ENCODE data around the gene DNAH2. TPM values are rescaled to one million over a fixed set of nuclear protein-coding genes. Genes with fewer than 3 reads are reported as not detected.

The DNAH2 gene
- total RNA-seq, 1 donor: under 0.01 TPM

GRCh38 chr17:7737601-7738000, 20.1 kb downstream of the DNAH2 start:
- H3K4me1 ChIP-seq (ENCODE audit: insufficient read depth, low read length): no peaks in the 10 kb centered on the region
- H3K9me3 ChIP-seq (ENCODE audit: low read depth, low read length): no peaks in the 10 kb centered on the region
- no peak overlapping the region for H3K4me3 ChIP-seq (ENCODE audit: low read length)
- no peaks in the 10 kb centered on the region for H3K27me3 ChIP-seq (ENCODE audit: insufficient read depth, low read length)

- H3K4me3 ChIP-seq (ENCODE audit: low read length): no peak overlapping the region
- no peaks in the 10 kb centered on the region for H3K4me1 ChIP-seq (ENCODE audit: insufficient read depth, low read length)
- H3K9me3 ChIP-seq (ENCODE audit: low read depth, low read length): no peaks in the 10 kb centered on the region
- no peaks in the 10 kb centered on the region for H3K27me3 ChIP-seq (ENCODE audit: insufficient read depth, low read length)
Measured at GRCh38 chr17:7739746-7740145, 22.2 kb downstream of the DNAH2 start.

- Histone ChIP-seq H3K4me3 (ENCODE audit: low read length) (no peak overlapping the region), H3K4me1 (ENCODE audit: insufficient read depth, low read length) (no peaks in the 10 kb centered on the region), H3K27me3 (ENCODE audit: insufficient read depth, low read length) (no peaks in the 10 kb centered on the region), H3K9me3 (ENCODE audit: low read depth, low read length) (no peaks in the 10 kb centered on the region)
Measured at GRCh38 chr17:7740481-7741001, 23.0 kb downstream of the DNAH2 start.

GRCh38 chr17:7742729-7743128, 25.2 kb downstream of the DNAH2 start:
- no peaks in the 10 kb centered on the region for H3K27me3 ChIP-seq (ENCODE audit: insufficient read depth, low read length)
- no peaks in the 10 kb centered on the region for H3K9me3 ChIP-seq (ENCODE audit: low read depth, low read length)
- no peak overlapping the region for H3K4me3 ChIP-seq (ENCODE audit: low read length)
- no peaks in the 10 kb centered on the region for H3K4me1 ChIP-seq (ENCODE audit: insufficient read depth, low read length)

GRCh38 chr17:7744416-7744815, 26.9 kb downstream of the DNAH2 start:
- Histone ChIP-seq H3K4me3 (ENCODE audit: low read length) (no peak overlapping the region), H3K27me3 (ENCODE audit: insufficient read depth, low read length) (no peaks in the 10 kb centered on the region), H3K9me3 (ENCODE audit: low read depth, low read length) (no peaks in the 10 kb centered on the region), H3K4me1 (ENCODE audit: insufficient read depth, low read length) (no peaks in the 10 kb centered on the region)

GRCh38 chr17:7745748-7746470, 28.4 kb downstream of the DNAH2 start:
- no peaks in the 10 kb centered on the region for H3K4me1 ChIP-seq (ENCODE audit: insufficient read depth, low read length)
- no peaks in the 10 kb centered on the region for H3K27me3 ChIP-seq (ENCODE audit: insufficient read depth, low read length)
- H3K4me3 ChIP-seq (ENCODE audit: low read length): no peak overlapping the region
- H3K9me3 ChIP-seq (ENCODE audit: low read depth, low read length): no peaks in the 10 kb centered on the region

GRCh38 chr17:7747635-7748071, 30.1 kb downstream of the DNAH2 start:
- Histone ChIP-seq H3K9me3 (ENCODE audit: low read depth, low read length) (no peaks in the 10 kb centered on the region), H3K4me3 (ENCODE audit: low read length) (no peak overlapping the region), H3K27me3 (ENCODE audit: insufficient read depth, low read length) (no peaks in the 10 kb centered on the region), H3K4me1 (ENCODE audit: insufficient read depth, low read length) (no peaks in the 10 kb centered on the region)

GRCh38 chr17:7748076-7748775, 30.7 kb downstream of the DNAH2 start:
- no peaks in the 10 kb centered on the region for H3K4me1 ChIP-seq (ENCODE audit: insufficient read depth, low read length)
- no peaks in the 10 kb centered on the region for H3K27me3 ChIP-seq (ENCODE audit: insufficient read depth, low read length)
- H3K9me3 ChIP-seq (ENCODE audit: low read depth, low read length): no peaks in the 10 kb centered on the region
- H3K4me3 ChIP-seq (ENCODE audit: low read length): no peak overlapping the region

GRCh38 chr17:7750321-7750821, 32.8 kb downstream of the DNAH2 start:
- Histone ChIP-seq H3K9me3 (ENCODE audit: low read depth, low read length) (no peaks in the 10 kb centered on the region), H3K27me3 (ENCODE audit: insufficient read depth, low read length) (no peaks in the 10 kb centered on the region), H3K4me3 (ENCODE audit: low read length) (no peak overlapping the region), H3K4me1 (ENCODE audit: insufficient read depth, low read length) (no peaks in the 10 kb centered on the region)

GRCh38 chr17:7754656-7755055, 37.1 kb downstream of the DNAH2 start:
- Histone ChIP-seq H3K4me1 (ENCODE audit: insufficient read depth, low read length) (no peaks in the 10 kb centered on the region), H3K9me3 (ENCODE audit: low read depth, low read length) (no peaks in the 10 kb centered on the region), H3K4me3 (ENCODE audit: low read length) (no peak overlapping the region), H3K27me3 (ENCODE audit: insufficient read depth, low read length) (no peaks in the 10 kb centered on the region)

GRCh38 chr17:7755095-7755890, 37.7 kb downstream of the DNAH2 start:
- no peak overlapping the region for H3K4me3 ChIP-seq (ENCODE audit: low read length)
- no peaks in the 10 kb centered on the region for H3K27me3 ChIP-seq (ENCODE audit: insufficient read depth, low read length)
- no peaks in the 10 kb centered on the region for H3K4me1 ChIP-seq (ENCODE audit: insufficient read depth, low read length)
- H3K9me3 ChIP-seq (ENCODE audit: low read depth, low read length): no peaks in the 10 kb centered on the region

- Histone ChIP-seq H3K4me3 (ENCODE audit: low read length) (no peak overlapping the region), H3K9me3 (ENCODE audit: low read depth, low read length) (no peaks in the 10 kb centered on the region), H3K4me1 (ENCODE audit: insufficient read depth, low read length) (no peaks in the 10 kb centered on the region), H3K27me3 (ENCODE audit: insufficient read depth, low read length) (no peaks in the 10 kb centered on the region)
Measured at GRCh38 chr17:7756968-7757367, 39.4 kb downstream of the DNAH2 start.

GRCh38 chr17:7763919-7764318, 46.4 kb downstream of the DNAH2 start:
- Histone ChIP-seq H3K4me1 (ENCODE audit: insufficient read depth, low read length) (no peaks in the 10 kb centered on the region), H3K4me3 (ENCODE audit: low read length) (no peak overlapping the region), H3K27me3 (ENCODE audit: insufficient read depth, low read length) (no peaks in the 10 kb centered on the region), H3K9me3 (ENCODE audit: low read depth, low read length) (no peaks in the 10 kb centered on the region)

GRCh38 chr17:7767004-7767403, 49.5 kb downstream of the DNAH2 start:
- H3K4me3 ChIP-seq (ENCODE audit: low read length): no peak overlapping the region
- no peaks in the 10 kb centered on the region for H3K27me3 ChIP-seq (ENCODE audit: insufficient read depth, low read length)
- no peaks in the 10 kb centered on the region for H3K4me1 ChIP-seq (ENCODE audit: insufficient read depth, low read length)
- H3K9me3 ChIP-seq (ENCODE audit: low read depth, low read length): no peaks in the 10 kb centered on the region
